ENCODE measurements around the gene INHA.

INHA gene

DNA sequence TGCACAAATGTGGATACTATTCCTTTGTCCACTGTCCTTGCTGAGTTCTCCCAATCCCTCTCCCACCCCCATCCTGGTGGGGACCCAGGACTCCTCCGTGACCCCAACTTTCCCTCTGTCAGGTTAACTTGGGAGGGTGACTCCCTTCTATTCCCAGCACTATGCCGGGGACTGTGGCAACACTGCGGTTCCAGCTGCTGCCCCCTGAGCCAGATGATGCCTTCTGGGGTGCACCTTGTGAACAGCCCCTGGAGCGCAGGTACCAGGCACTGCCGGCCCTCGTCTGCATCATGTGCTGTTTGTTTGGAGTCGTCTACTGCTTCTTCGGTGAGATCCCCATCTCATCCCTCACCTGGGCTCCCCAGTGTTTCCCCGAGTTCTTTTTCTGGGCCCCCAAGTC lies 27.5 kb upstream of the INHA start:
- Histone ChIP-seq H3K4me1 (ENCODE audit: low read length) (0 out of 2 replicates have a peak, but pooled peaks cover 4% of the 10 kb centered on the region), H3K27ac (ENCODE audit: low read length) (no peak overlapping the region), H3K79me2 (ENCODE audit: low read length) (peaks cover 11% of the 10 kb centered on the region), H3K27me3 (replicated peaks; ENCODE audit: insufficient read depth, low read length) (no peaks in the 10 kb centered on the region), H3F3A (ENCODE audit: insufficient read depth, low read length) (peaks cover 9% of the 10 kb centered on the region), H2AFZ (ENCODE audit: low read length) (no peak overlapping the region), H3K4me2 (ENCODE audit: low read depth, low read length) (peak overlapping the region; percentile 79), H3K9me2 (replicated peaks; ENCODE audit: insufficient read depth, low read length) (no peaks in the 10 kb centered on the region), H3K36me3 (replicated peaks; ENCODE audit: insufficient read depth, low read length) (no peaks in the 10 kb centered on the region), H3K9ac (ENCODE audit: low read length) (no peak overlapping the region), H3K9me3 (replicated peaks; ENCODE audit: insufficient read depth, low read length) (no peaks in the 10 kb centered on the region), H4K20me1 (ENCODE audit: insufficient read depth, low read length) (no peaks in the 10 kb centered on the region), H3K4me3 (ENCODE audit: low read length) (peak overlapping the region; percentile 84; the same call in 1 of the 2 replicates)
- no peak for DNase-seq
- TF ChIP-seq, protein P1, sequence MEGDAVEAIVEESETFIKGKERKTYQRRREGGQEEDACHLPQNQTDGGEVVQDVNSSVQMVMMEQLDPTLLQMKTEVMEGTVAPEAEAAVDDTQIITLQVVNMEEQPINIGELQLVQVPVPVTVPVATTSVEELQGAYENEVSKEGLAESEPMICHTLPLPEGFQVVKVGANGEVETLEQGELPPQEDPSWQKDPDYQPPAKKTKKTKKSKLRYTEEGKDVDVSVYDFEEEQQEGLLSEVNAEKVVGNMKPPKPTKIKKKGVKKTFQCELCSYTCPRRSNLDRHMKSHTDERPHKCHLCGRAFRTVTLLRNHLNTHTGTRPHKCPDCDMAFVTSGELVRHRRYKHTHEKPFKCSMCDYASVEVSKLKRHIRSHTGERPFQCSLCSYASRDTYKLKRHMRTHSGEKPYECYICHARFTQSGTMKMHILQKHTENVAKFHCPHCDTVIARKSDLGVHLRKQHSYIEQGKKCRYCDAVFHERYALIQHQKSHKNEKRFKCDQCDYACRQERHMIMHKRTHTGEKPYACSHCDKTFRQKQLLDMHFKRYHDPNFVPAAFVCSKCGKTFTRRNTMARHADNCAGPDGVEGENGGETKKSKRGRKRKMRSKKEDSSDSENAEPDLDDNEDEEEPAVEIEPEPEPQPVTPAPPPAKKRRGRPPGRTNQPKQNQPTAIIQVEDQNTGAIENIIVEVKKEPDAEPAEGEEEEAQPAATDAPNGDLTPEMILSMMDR (IDR thresholded peaks at IDR 0.05; ENCODE audit: low read length), result no peak
- TF ChIP-seq EZH2phosphoT487 (IDR thresholded peaks at IDR 0.05; ENCODE audit: low read length), result no peak
- no peak for TF ChIP-seq EZH2 (optimal IDR thresholded peaks at IDR 0.05; ENCODE audit: low read depth, low read length)

DNA sequence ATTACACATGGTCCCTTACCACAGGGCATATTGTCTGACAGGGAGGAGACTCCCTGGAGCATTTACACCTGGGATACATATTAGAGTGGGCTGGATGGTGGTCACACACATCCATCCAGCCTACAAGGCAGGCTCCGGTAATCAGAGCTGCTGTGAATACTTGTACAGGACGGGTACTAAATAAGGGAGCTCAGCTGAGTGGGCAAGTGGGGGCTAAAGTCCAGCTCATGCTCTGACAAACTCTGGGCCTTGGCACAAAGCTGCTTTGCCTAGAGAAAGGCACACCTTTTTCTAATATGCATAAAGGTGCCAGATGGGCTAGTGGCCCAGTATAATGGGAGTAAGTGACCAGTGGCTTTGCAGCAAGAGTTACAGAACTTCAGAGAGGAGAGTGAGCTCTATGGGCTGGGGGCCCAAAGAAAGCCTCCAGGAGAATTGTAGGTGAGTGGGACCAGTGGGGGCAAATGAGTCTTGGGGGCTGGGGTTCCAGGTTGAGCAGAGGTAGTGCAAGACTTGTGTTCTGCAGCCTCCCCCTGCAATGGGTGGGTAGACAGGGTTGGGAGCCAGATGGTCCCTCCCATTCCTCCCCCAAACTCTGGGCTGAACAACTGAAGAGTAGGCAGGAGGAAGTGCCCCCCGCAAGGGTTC lies 26.7 kb upstream of the INHA start:
- Histone ChIP-seq H3K4me2 (ENCODE audit: low read depth, low read length) (no peak overlapping the region), H4K20me1 (ENCODE audit: insufficient read depth, low read length) (no peaks in the 10 kb centered on the region), H3K27ac (ENCODE audit: low read length) (no peak overlapping the region), H3K79me2 (ENCODE audit: low read length) (peaks cover 11% of the 10 kb centered on the region), H3K36me3 (replicated peaks; ENCODE audit: insufficient read depth, low read length) (no peaks in the 10 kb centered on the region), H3K9me2 (replicated peaks; ENCODE audit: insufficient read depth, low read length) (no peaks in the 10 kb centered on the region), H3F3A (ENCODE audit: insufficient read depth, low read length) (peaks cover 9% of the 10 kb centered on the region), H3K27me3 (replicated peaks; ENCODE audit: insufficient read depth, low read length) (no peaks in the 10 kb centered on the region), H3K4me3 (ENCODE audit: low read length) (no peak overlapping the region), H2AFZ (ENCODE audit: low read length) (no peak overlapping the region), H3K4me1 (ENCODE audit: low read length) (0 out of 2 replicates have a peak, but pooled peaks cover 4% of the 10 kb centered on the region), H3K9ac (ENCODE audit: low read length) (no peak overlapping the region), H3K9me3 (replicated peaks; ENCODE audit: insufficient read depth, low read length) (no peaks in the 10 kb centered on the region)
- DNase-seq, result no peak
- TF ChIP-seq EZH2 (optimal IDR thresholded peaks at IDR 0.05; ENCODE audit: low read depth, low read length) (no peak), EZH2phosphoT487 (IDR thresholded peaks at IDR 0.05; ENCODE audit: low read length) (no peak)
- TF ChIP-seq, protein P1 (IDR thresholded peaks at IDR 0.05; ENCODE audit: low read length), result no peak

DNA sequence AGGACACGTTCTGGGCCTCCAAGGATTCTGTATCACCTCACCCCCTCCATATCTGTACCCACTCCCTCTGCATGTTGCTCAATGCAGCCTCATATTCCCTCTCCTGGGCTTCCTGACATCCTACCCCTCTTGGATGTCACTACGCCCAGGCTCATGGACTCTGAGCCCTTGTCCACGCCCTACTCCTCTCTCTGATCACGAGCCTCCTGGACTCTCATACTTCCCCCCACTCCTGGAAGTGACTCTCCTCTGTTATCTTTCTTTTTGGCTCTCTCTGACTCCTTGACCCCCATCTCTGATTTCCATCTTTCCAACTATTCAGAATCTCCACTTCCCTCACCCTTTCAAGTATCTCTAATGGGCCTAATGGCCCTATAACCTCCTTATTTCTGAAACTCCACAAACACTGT lies 26.2 kb upstream of the INHA start:
- Histone ChIP-seq H3K36me3 (replicated peaks; ENCODE audit: insufficient read depth, low read length) (no peaks in the 10 kb centered on the region), H3K4me1 (ENCODE audit: low read length) (0 out of 2 replicates have a peak, but pooled peaks cover 4% of the 10 kb centered on the region), H3K79me2 (ENCODE audit: low read length) (peaks cover 8% of the 10 kb centered on the region), H3F3A (ENCODE audit: insufficient read depth, low read length) (peaks cover 9% of the 10 kb centered on the region), H3K27ac (ENCODE audit: low read length) (no peak overlapping the region), H2AFZ (ENCODE audit: low read length) (no peak overlapping the region), H4K20me1 (ENCODE audit: insufficient read depth, low read length) (no peaks in the 10 kb centered on the region), H3K4me2 (ENCODE audit: low read depth, low read length) (no peak overlapping the region), H3K9ac (ENCODE audit: low read length) (no peak overlapping the region), H3K27me3 (replicated peaks; ENCODE audit: insufficient read depth, low read length) (no peaks in the 10 kb centered on the region), H3K4me3 (ENCODE audit: low read length) (no peak overlapping the region), H3K9me3 (replicated peaks; ENCODE audit: insufficient read depth, low read length) (no peaks in the 10 kb centered on the region), H3K9me2 (replicated peaks; ENCODE audit: insufficient read depth, low read length) (no peaks in the 10 kb centered on the region)
- TF ChIP-seq EZH2 (optimal IDR thresholded peaks at IDR 0.05; ENCODE audit: low read depth, low read length) (no peak), EZH2phosphoT487 (IDR thresholded peaks at IDR 0.05; ENCODE audit: low read length) (no peak)
- TF ChIP-seq, protein P1 (IDR thresholded peaks at IDR 0.05; ENCODE audit: low read length), result no peak
- DNase-seq, result no peak
